B cell (primary cell): ENCODE data around the gene NPAT. TPM values are rescaled to one million over a fixed set of nuclear protein-coding genes. Genes with fewer than 3 reads are reported as not detected.

Source experiments
- ATAC-seq: fragments of 200-7000 bp; cut with Tn5 transposase; one replicate; pipeline ENCODE4 v1.10.0; 2021; ENCODE audit warnings: low read depth, mild to moderate bottlenecking, moderate number of reproducible peaks, moderate library complexity
- CTCF ChIA-PET: fragments of 350-600 bp; sonication (Branson Sonifier 250); formaldehyde crosslinking; loops from one replicate; lab custom pipeline; 2021; ENCODE audit warnings: antibody characterized with exemption, inconsistent platforms; lab: Charles Lee
- POLR2A ChIA-PET: fragments of 350-600 bp; sonication (Branson Sonifier 250); formaldehyde crosslinking; loops from one replicate; lab custom pipeline; 2021; ENCODE audit warnings: antibody characterized with exemption; lab: Charles Lee
- DNase-seq: peaks from one replicate; pipeline ENCODE4 v3.0.0; 2013
- H2AFZ ChIP-seq: 2 replicates; pipeline ENCODE4 v1.6.1; 2012; ENCODE audit warnings: mild to moderate bottlenecking, low read depth, low read length; ENCODE audit not compliant: insufficient read depth, poor library complexity, severe bottlenecking
- H3K27ac ChIP-seq, 2 donors: 1 replicate in 1 of 2; 2 replicates in 1 of 2; pipeline ENCODE4 v1.5.1; 2012 to 2013; ENCODE audit warnings: low read length in 2 of 2, mild to moderate bottlenecking in 2 of 2, moderate library complexity in 1 of 2
- H3K27me3 ChIP-seq, 4 experiments: fragments of 200-600 bp in 1 of 4; sonication (generic) in 1 of 4; replicated peaks in 1 of 4; 1 replicate in 2 of 4; 2 replicates in 2 of 4; pipeline versions ENCODE4 v1.6.1 to v1.7.0; 2013 to 2016; ENCODE audit warnings: low read length in 3 of 4, mild to moderate bottlenecking in 2 of 4, mixed read lengths in 1 of 4, moderate library complexity in 1 of 4; ENCODE audit not compliant: insufficient read depth in 4 of 4, control insufficient read depth in 3 of 4; ENCODE audit errors: control extremely low read depth in 1 of 4
- H3K36me3 ChIP-seq, 2 experiments: replicated peaks in 1 of 2; 1 replicate in 1 of 2; 2 replicates in 1 of 2; pipeline versions ENCODE4 v1.6.1 to v1.7.1; 2013; ENCODE audit warnings: low read length in 1 of 2; ENCODE audit not compliant: insufficient read depth in 2 of 2, control insufficient read depth in 1 of 2; ENCODE audit errors: control extremely low read depth in 1 of 2, extremely low read depth in 1 of 2
- H3K4me1 ChIP-seq, 2 donors: fragments of 200-600 bp in 1 of 2; sonication (generic) in 1 of 2; 1 replicate in 1 of 2; 2 replicates in 1 of 2; pipeline versions ENCODE4 v1.5.1 to v1.6.1; 2013 to 2017; ENCODE audit warnings: low read length in 2 of 2; ENCODE audit not compliant: control insufficient read depth in 2 of 2, insufficient read depth in 2 of 2
- H3K4me2 ChIP-seq: replicated peaks from 2 replicates; pipeline ENCODE3; 2012; ENCODE audit warnings: mild to moderate bottlenecking, low read depth, low read length; ENCODE audit not compliant: poor library complexity, severe bottlenecking
- H3K4me3 ChIP-seq, 5 experiments: fragments of 200-600 bp in 1 of 5; sonication (generic) in 1 of 5; 1 replicate in 3 of 5; 2 replicates in 2 of 5; pipeline versions ENCODE4 v1.5.1 to v1.7.0; 2011 to 2016; ENCODE audit warnings: low read length in 4 of 5, mild to moderate bottlenecking in 4 of 5, low read depth in 2 of 5, control low read depth in 1 of 5, moderate library complexity in 1 of 5; ENCODE audit not compliant: insufficient read depth in 1 of 5; ENCODE audit errors: control extremely low read depth in 1 of 5, extremely low read depth in 1 of 5
- H3K79me2 ChIP-seq: fragments of 200-600 bp; sonication (generic); one replicate; pipeline ENCODE4 v1.6.0; 2016; ENCODE audit warnings: low read length; ENCODE audit not compliant: control insufficient read depth, insufficient read depth
- H3K9ac ChIP-seq: fragments of 200-600 bp; sonication (generic); 2 replicates; pipeline ENCODE4 v1.6.1; 2017; ENCODE audit warnings: mild to moderate bottlenecking, low read length, moderate library complexity
- H3K9me3 ChIP-seq, 3 donors: one replicate each; pipeline versions ENCODE4 v1.6.1 to v1.7.1; 2013; ENCODE audit warnings: low read length in 2 of 3; ENCODE audit not compliant: control insufficient read depth in 2 of 3, insufficient read depth in 1 of 3; ENCODE audit errors: control extremely low read depth in 1 of 3
- H4K20me1 ChIP-seq: 2 replicates; pipeline ENCODE4 v1.6.0; 2012; ENCODE audit warnings: mild to moderate bottlenecking, low read length; ENCODE audit not compliant: insufficient read depth, control insufficient read depth, poor library complexity, severe bottlenecking
- H3K27ac Mint-ChIP-seq: one replicate; pipeline ENCODE4 v1.8.0; 2021; ENCODE audit warnings: mixed read lengths
- H3K27me3 Mint-ChIP-seq: one replicate; pipeline ENCODE4 v1.8.0; 2021; ENCODE audit warnings: mixed read lengths
- H3K4me1 Mint-ChIP-seq: one replicate; pipeline ENCODE4 v1.8.0; 2021; ENCODE audit warnings: mixed read lengths
- H3K4me3 Mint-ChIP-seq: one replicate; pipeline ENCODE4 v1.8.0; 2021; ENCODE audit warnings: mixed read lengths
- H3K9me3 Mint-ChIP-seq: one replicate; pipeline ENCODE4 v1.8.0; 2022; ENCODE audit warnings: mixed read lengths; ENCODE audit not compliant: insufficient read depth
- EZH2 ChIP-seq: IDR thresholded peaks from 2 replicates; pipeline ENCODE4 v1.6.1; 2012; ENCODE audit warnings: borderline replicate concordance, low read depth, mild to moderate bottlenecking, moderate library complexity, low read length; ENCODE audit not compliant: insufficient read depth, poor library complexity, severe bottlenecking
- WGBS: methylation state at CpG from one replicate; pipeline ENCODE4 v1.1.5; 2013; ENCODE audit warnings: missing lambda C conversion rate; ENCODE audit not compliant: insufficient coverage; 5-methylcytosine and 5-hydroxymethylcytosine counted together
- intact Hi-C: fragments of 100-400 bp; cut with micrococcal nuclease; formaldehyde crosslinking; loops from one replicate; pipeline ENCODE4 v1.10.0; 2022
- polyA plus RNA-seq: library from polyadenylated mRNA; depleted of rRNA; stranded (reverse); fragments of >200 nt; gene quantifications from 2 replicates; pipeline ENCODE4 v1.2.3, GENCODE V29; 2012
- total RNA-seq, 2 donors: library from RNA; stranded (reverse); fragments of 120-200 nt in 1 of 2; gene quantifications; 1 replicate in 1 of 2; 2 replicates in 1 of 2; pipeline versions ENCODE4 v1.2.3 to v1.2.4, GENCODE V29; 2013 to 2022
- TF ChIP-seq, protein P1 (sequence below): fragments of 200-600 bp; IDR thresholded peaks from one replicate; pipeline ENCODE4 v1.8.0; 2022; ENCODE audit warnings: antibody characterized with exemption, mild to moderate bottlenecking

The NPAT gene
- total and polyA plus RNA-seq, 2 donors (not counting 1 experiment from before 2014, with no cell fraction given) = 8.8 to 51.7 TPM

- ATAC-seq = no peak
- no peak overlapping the region for H3K4me3 Mint-ChIP-seq
- ChIA-PET CTCF (interaction anchor here (0.9 to 4.9 kb wide), 2 partner anchors 17 to 21 kb away, joined by 3 to 46 read pairs; no protein-coding TSS in a partner anchor), POLR2A (interaction anchor here (3.3 kb wide), 1 partner anchor 16 kb away, joined by 46 read pairs; no protein-coding TSS in a partner anchor)
- Histone ChIP-seq H4K20me1 (peaks cover 24% of the 10 kb centered on the region), H3K9me3 (no peaks in the 10 kb centered on the region), H2AFZ (no peak overlapping the region), H3K4me3 (peak overlapping the region; percentile 96 to 99 (median 97)), H3K36me3 (peaks cover 0 to 16% of the 10 kb centered on the region in 2 experiments), H3K4me1 (peaks cover 47 to 54% of the 10 kb centered on the region in 2 donors), H3K4me2 (peak overlapping the region; percentile 83), H3K27me3 (no peaks in the 10 kb centered on the region), H3K79me2 (peaks cover 90% of the 10 kb centered on the region), H3K9ac (peak overlapping the region; percentile 99), H3K27ac (peak overlapping the region; percentile 98 to 99)
- TF ChIP-seq, protein P1, sequence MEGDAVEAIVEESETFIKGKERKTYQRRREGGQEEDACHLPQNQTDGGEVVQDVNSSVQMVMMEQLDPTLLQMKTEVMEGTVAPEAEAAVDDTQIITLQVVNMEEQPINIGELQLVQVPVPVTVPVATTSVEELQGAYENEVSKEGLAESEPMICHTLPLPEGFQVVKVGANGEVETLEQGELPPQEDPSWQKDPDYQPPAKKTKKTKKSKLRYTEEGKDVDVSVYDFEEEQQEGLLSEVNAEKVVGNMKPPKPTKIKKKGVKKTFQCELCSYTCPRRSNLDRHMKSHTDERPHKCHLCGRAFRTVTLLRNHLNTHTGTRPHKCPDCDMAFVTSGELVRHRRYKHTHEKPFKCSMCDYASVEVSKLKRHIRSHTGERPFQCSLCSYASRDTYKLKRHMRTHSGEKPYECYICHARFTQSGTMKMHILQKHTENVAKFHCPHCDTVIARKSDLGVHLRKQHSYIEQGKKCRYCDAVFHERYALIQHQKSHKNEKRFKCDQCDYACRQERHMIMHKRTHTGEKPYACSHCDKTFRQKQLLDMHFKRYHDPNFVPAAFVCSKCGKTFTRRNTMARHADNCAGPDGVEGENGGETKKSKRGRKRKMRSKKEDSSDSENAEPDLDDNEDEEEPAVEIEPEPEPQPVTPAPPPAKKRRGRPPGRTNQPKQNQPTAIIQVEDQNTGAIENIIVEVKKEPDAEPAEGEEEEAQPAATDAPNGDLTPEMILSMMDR = no peak
- no peak for TF ChIP-seq EZH2
- intact Hi-C loops = loop anchor here (5.0 to 10.0 kb wide), 3 partner anchors 36 to 294 kb away; partner anchors contain the start of genes POGLUT3 and RAB39A
- no peaks in the 10 kb centered on the region for H3K9me3 Mint-ChIP-seq
- 54% methylated on average over 2 of the region's 5 CpGs for WGBS
- DNase-seq = no peak
- peak overlapping the region; percentile 0 for H3K27ac Mint-ChIP-seq
- H3K27me3 Mint-ChIP-seq = no peaks in the 10 kb centered on the region
- peaks cover 62% of the 10 kb centered on the region for H3K4me1 Mint-ChIP-seq
Observed at GRCh38 chr11:108220721-108221336, 1.6 kb downstream of the NPAT start.
